ENCODE data around the gene STK17A. TPM values are rescaled to one million over a fixed set of nuclear protein-coding genes. Genes with fewer than 3 reads are reported as not detected.

STK17A gene
- total and polyA plus RNA-seq, 2 of the 8 experiments (the other 6 are each of a cell fraction or from before 2014, with no cell fraction given) = 2.2 to 12.2 TPM

GRCh38 chr7:43632746-43633145 is 49.8 kb downstream of the STK17A start (continued):
- TF ChIP-seq RNF2 (IDR thresholded peaks at IDR 0.05; ENCODE audit: borderline replicate concordance, low read depth, low read length, missing control alignments, poor library complexity, severe bottlenecking) = no peak
- TF ChIP-seq CTCF (IDR thresholded peaks at IDR 0.05; ENCODE audit: control extremely low read depth in 1 of 3, insufficient read depth in 1 of 3, low read depth in 1 of 3, low read length in 3 of 3) = no peak
- no peak for TF ChIP-seq MAX (IDR thresholded peaks at IDR 0.05)
- TF ChIP-seq CBX5 (IDR thresholded peaks at IDR 0.05; ENCODE audit: low read depth, low read length) = no peak
- TF ChIP-seq ASH2L (IDR thresholded peaks at IDR 0.05; ENCODE audit: low read length) = no peak
